SH-SY5Y (cell line): ENCODE data around the gene ROBO3.

ENCODE experiments used
- GATA2 ChIP-seq: IDR thresholded peaks from 2 replicates; pipeline ENCODE4 v1.6.1; 2011; ENCODE audit warnings: mild to moderate bottlenecking, low read depth, low read length
- GATA3 ChIP-seq: IDR thresholded peaks from 2 replicates; pipeline ENCODE4 v1.6.1; 2011; ENCODE audit warnings: low read depth, mild to moderate bottlenecking, low read length, moderate library complexity

Gene ROBO3

DNA sequence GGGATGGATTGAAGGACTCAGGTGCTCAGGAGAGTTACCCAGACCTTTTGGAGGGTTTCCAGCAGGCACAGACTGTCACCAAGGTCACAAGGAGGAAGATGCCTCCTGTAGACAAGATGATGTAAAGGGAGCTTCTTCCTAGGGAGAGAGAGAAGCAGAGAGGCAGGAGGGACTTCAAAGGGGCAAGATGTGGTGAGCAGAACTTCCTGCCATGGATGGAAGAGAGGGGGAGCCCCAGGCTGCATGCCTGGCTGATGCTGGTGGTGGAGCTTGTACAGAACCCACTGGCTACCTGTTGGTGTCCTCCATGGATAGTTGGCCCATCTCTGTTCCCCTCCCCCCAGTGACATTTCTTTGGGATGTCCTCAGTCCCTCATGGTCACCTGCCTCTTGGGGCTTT lies 58.1 kb downstream of the ROBO3 start:
- TF ChIP-seq GATA2 (no peak), GATA3 (no peak)

DNA sequence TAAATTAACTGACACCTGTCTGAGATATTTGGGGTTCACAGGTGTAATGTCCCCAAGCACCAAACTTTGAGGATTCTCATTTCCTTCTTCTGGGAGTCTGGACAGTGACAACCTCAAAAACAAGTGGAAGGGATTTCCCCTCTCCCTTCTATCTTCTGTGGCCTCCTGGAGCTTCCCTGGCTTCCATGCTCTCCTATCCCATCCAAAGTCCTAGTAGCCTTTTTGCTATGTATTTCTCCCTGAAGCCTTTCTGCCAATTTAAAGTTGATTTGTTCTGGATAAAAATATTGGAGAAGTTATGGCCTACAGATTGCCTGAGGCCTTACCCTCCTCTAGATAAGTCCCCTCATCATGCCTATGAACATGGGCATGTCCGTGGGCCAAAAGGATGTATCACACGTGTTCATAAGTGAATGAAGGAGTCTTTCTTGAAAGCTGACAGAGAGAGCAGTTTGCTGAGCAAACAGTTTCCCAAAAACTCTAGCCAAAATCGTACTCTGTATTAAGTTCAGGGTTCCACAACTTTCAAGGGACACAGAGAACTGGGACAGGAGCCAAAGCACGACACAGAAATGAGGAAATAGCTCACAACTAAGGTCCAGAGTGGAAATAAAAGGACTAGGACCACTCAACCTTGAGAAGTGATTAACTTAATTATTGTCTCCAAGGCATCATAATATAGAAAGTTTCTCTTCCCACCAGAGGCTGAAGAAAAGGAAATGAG lies 63.9 kb downstream of the ROBO3 start:
- TF ChIP-seq GATA3 = no peak
- no peak for TF ChIP-seq GATA2

DNA sequence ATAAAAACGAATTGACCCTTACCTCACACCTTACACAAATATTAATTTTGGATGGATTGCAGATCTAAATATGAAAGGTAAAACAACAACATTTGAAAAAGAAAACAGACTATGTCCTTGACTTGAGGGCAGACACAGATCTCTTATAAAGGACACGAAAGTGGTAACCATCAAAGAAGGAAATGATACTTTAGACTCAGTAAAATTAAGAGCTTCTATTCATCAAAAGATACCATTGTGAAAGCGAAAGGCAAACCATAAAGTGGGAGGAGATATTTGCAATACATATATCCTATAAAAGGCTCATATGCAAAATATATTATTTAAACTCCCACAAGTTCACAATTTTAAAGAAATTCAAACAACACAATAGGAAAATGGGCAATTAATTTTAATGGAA lies 65.6 kb downstream of the ROBO3 start:
- TF ChIP-seq GATA2 = no peak
- no peak for TF ChIP-seq GATA3
